WTC11 (cell line): ENCODE measurements around the gene ENO3. TPM values are rescaled to one million over a fixed set of nuclear protein-coding genes. Genes with fewer than 3 reads are reported as not detected.

ENCODE experiments used
- ATAC-seq: fragments of 200-7000 bp; cut with Tn5 transposase; 2 replicates; pipeline ENCODE4 v1.10.0; 2021; ENCODE audit warnings: mild to moderate bottlenecking, moderate library complexity
- CTCF ChIA-PET: fragments of 300-600 bp; sonication (Branson Sonifier 250); formaldehyde crosslinking; loops from one replicate; lab custom pipeline; 2021; ENCODE audit warnings: antibody characterized with exemption; lab: Charles Lee
- POLR2A ChIA-PET: fragments of 350-600 bp; sonication (Branson Sonifier 250); formaldehyde crosslinking; loops from one replicate; lab custom pipeline; 2021; ENCODE audit warnings: antibody characterized with exemption; lab: Charles Lee
- DNase-seq: peaks from one replicate; pipeline ENCODE4 v3.0.0; 2021; ENCODE audit warnings: low spot score
- H3K27ac Mint-ChIP-seq: 2 replicates; pipeline ENCODE4 v1.8.0; 2021; ENCODE audit warnings: mixed read lengths
- H3K27me3 Mint-ChIP-seq: 2 replicates; pipeline ENCODE4 v1.8.0; 2021; ENCODE audit warnings: low read depth, mild to moderate bottlenecking, moderate library complexity, mixed read lengths
- H3K36me3 Mint-ChIP-seq: 2 replicates; pipeline ENCODE4 v1.8.0; 2021; ENCODE audit warnings: mixed read lengths
- H3K4me1 Mint-ChIP-seq: 2 replicates; pipeline ENCODE4 v1.8.0; 2022; ENCODE audit warnings: mixed read lengths
- H3K4me3 Mint-ChIP-seq: 2 replicates; pipeline ENCODE4 v1.8.0; 2021; ENCODE audit warnings: mild to moderate bottlenecking, moderate library complexity, mixed read lengths
- H3K9me3 Mint-ChIP-seq: 2 replicates; pipeline ENCODE4 v1.8.0; 2021; ENCODE audit warnings: mixed read lengths
- CREB1 ChIP-seq: sonication (generic); formaldehyde crosslinking; IDR thresholded peaks from 2 replicates; pipeline ENCODE4 v1.8.0; 2023; ENCODE audit warnings: mild to moderate bottlenecking, missing genetic modification reagents
- ESRRA ChIP-seq: sonication (generic); formaldehyde crosslinking; IDR thresholded peaks from 2 replicates; pipeline ENCODE4 v1.8.1; 2022; ENCODE audit warnings: mild to moderate bottlenecking, missing genetic modification reagents, borderline replicate concordance
- ETV6 ChIP-seq: sonication (generic); formaldehyde crosslinking; IDR thresholded peaks from 2 replicates; pipeline ENCODE4 v1.8.1; 2022; ENCODE audit warnings: mild to moderate bottlenecking, missing genetic modification reagents
- FOXK1 ChIP-seq: sonication (generic); formaldehyde crosslinking; IDR thresholded peaks from 2 replicates; pipeline ENCODE4 v1.8.0; 2022; ENCODE audit warnings: mild to moderate bottlenecking, moderate library complexity, missing genetic modification reagents
- JAZF1 ChIP-seq: fragments of 250-450 bp; sonication (Bioruptor Pico); IDR thresholded peaks from 2 replicates; pipeline ENCODE4 v1.9.0; 2021; ENCODE audit warnings: moderate library complexity, mild to moderate bottlenecking, inconsistent platforms
- JUN ChIP-seq: sonication (generic); formaldehyde crosslinking; IDR thresholded peaks from 2 replicates; pipeline ENCODE4 v1.8.0; 2023; ENCODE audit warnings: mild to moderate bottlenecking, missing genetic modification reagents
- SMAD4 ChIP-seq: sonication (generic); formaldehyde crosslinking; IDR thresholded peaks from 2 replicates; pipeline ENCODE4 v1.8.0; 2022; ENCODE audit warnings: mild to moderate bottlenecking, missing genetic modification reagents
- ZNF671 ChIP-seq: fragments of 250-450 bp; sonication (Bioruptor Pico); IDR thresholded peaks from 2 replicates; pipeline ENCODE4 v1.8.0; 2021; ENCODE audit warnings: mild to moderate bottlenecking
- total RNA-seq: library from RNA; stranded (reverse); gene quantifications from 3 replicates; pipeline ENCODE4 v1.2.3, GENCODE V29; 2021
- TF ChIP-seq, protein P1 (sequence below): fragments of 200-600 bp; IDR thresholded peaks from 2 replicates; pipeline ENCODE4 v1.8.0; 2022; ENCODE audit warnings: antibody characterized with exemption
- TF ChIP-seq, protein P2 (sequence below): sonication (generic); formaldehyde crosslinking; IDR thresholded peaks from 2 replicates; pipeline ENCODE4 v1.8.0; 2022; ENCODE audit warnings: mild to moderate bottlenecking, missing genetic modification reagents
- TF ChIP-seq, protein P3 (sequence below): fragments of 250-450 bp; sonication (Bioruptor Pico); IDR thresholded peaks from 2 replicates; pipeline ENCODE4 v1.9.0; 2021; ENCODE audit warnings: mild to moderate bottlenecking
- TF ChIP-seq, protein P4 (sequence below): sonication (generic); formaldehyde crosslinking; IDR thresholded peaks from 2 replicates; pipeline ENCODE4 v1.8.1; 2023; ENCODE audit warnings: mild to moderate bottlenecking, missing genetic modification reagents
- TF ChIP-seq, protein P5 (sequence below): sonication (generic); formaldehyde crosslinking; IDR thresholded peaks from 2 replicates; pipeline ENCODE4 v1.8.1; 2023; ENCODE audit warnings: mild to moderate bottlenecking, moderate library complexity, missing genetic modification reagents
- TF ChIP-seq, protein P6 (sequence below): fragments of 250-450 bp; sonication (Bioruptor Pico); IDR thresholded peaks from 2 replicates; pipeline ENCODE4 v1.9.0; 2021; ENCODE audit warnings: moderate library complexity, mild to moderate bottlenecking, inconsistent platforms, borderline replicate concordance
- TF ChIP-seq, protein P7 (sequence below): sonication (generic); formaldehyde crosslinking; IDR thresholded peaks from 2 replicates; pipeline ENCODE4 v1.8.0; 2023; ENCODE audit warnings: missing genetic modification reagents
- TF ChIP-seq, protein P8 (sequence below): fragments of 250-450 bp; sonication (Bioruptor Pico); IDR thresholded peaks from 2 replicates; pipeline ENCODE4 v2.1.2; 2022; ENCODE audit warnings: mild to moderate bottlenecking, moderate library complexity
- TF ChIP-seq, protein P9 (sequence below): fragments of 250-450 bp; sonication (Bioruptor Pico); conservative IDR thresholded peaks from 2 replicates; pipeline ENCODE4 v1.9.0; 2021; ENCODE audit warnings: mild to moderate bottlenecking

Gene ENO3
- total RNA-seq, 1 experiment from 2014 or later = 30.9 TPM

DNA sequence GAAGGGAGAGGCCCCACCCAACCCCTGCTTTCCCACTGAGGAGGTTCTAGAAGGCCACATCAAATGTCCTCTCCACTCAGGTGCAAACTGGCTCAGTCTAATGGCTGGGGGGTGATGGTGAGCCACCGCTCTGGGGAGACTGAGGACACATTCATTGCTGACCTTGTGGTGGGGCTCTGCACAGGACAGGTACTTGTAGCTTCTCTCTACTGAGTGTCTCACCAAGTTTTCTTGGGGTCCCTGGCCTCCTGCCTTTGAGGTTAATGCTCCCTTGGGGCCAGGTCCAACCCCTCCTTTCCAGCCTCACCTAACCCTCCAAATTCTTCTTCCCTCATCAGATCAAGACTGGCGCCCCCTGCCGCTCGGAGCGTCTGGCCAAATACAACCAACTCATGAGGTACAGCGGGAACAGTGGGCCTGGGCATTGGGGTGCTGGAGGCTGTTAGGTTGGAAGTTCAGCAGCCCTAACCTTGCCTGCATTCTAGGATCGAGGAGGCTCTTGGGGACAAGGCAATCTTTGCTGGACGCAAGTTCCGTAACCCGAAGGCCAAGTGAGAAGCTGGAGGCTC lies 5.7 kb downstream of the ENO3 start:
- peak; percentile 64 for ATAC-seq
- H3K27me3 Mint-ChIP-seq = no peaks in the 10 kb centered on the region
- H3K27ac Mint-ChIP-seq = no peak overlapping the region
- TF ChIP-seq, protein P1, sequence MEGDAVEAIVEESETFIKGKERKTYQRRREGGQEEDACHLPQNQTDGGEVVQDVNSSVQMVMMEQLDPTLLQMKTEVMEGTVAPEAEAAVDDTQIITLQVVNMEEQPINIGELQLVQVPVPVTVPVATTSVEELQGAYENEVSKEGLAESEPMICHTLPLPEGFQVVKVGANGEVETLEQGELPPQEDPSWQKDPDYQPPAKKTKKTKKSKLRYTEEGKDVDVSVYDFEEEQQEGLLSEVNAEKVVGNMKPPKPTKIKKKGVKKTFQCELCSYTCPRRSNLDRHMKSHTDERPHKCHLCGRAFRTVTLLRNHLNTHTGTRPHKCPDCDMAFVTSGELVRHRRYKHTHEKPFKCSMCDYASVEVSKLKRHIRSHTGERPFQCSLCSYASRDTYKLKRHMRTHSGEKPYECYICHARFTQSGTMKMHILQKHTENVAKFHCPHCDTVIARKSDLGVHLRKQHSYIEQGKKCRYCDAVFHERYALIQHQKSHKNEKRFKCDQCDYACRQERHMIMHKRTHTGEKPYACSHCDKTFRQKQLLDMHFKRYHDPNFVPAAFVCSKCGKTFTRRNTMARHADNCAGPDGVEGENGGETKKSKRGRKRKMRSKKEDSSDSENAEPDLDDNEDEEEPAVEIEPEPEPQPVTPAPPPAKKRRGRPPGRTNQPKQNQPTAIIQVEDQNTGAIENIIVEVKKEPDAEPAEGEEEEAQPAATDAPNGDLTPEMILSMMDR = peak; percentile 53
- TF ChIP-seq, protein P2, sequence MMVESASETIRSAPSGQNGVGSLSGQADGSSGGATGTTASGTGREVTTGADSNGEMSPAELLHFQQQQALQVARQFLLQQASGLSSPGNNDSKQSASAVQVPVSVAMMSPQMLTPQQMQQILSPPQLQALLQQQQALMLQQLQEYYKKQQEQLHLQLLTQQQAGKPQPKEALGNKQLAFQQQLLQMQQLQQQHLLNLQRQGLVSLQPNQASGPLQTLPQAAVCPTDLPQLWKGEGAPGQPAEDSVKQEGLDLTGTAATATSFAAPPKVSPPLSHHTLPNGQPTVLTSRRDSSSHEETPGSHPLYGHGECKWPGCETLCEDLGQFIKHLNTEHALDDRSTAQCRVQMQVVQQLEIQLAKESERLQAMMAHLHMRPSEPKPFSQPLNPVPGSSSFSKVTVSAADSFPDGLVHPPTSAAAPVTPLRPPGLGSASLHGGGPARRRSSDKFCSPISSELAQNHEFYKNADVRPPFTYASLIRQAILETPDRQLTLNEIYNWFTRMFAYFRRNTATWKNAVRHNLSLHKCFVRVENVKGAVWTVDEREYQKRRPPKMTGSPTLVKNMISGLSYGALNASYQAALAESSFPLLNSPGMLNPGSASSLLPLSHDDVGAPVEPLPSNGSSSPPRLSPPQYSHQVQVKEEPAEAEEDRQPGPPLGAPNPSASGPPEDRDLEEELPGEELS (CRISPR knock-in tag) = no peak
- no peak for TF ChIP-seq ESRRA
- TF ChIP-seq, all 79 proteins: peak for 1
- Mint-ChIP-seq H3K4me3 (no peak overlapping the region), H3K9me3 (no peaks in the 10 kb centered on the region), H3K4me1 (peaks cover 35% of the 10 kb centered on the region), H3K36me3 (peaks cover 7% of the 10 kb centered on the region; the same call in 1 of the 2 replicates)
- CTCF ChIA-PET = interaction anchor here (0.7 to 2.7 kb wide), 9 partner anchors 10 to 103 kb away, joined by 3 to 13 read pairs (median 7); partner anchors contain the start of genes RNF167, SLC25A11 and SPAG7
- DNase-seq = peak; percentile 83
- POLR2A ChIA-PET = interaction anchor here (2.1 kb wide), 1 partner anchor 11 kb away, joined by 12 read pairs; the partner anchor contains the start of gene SPAG7

DNA sequence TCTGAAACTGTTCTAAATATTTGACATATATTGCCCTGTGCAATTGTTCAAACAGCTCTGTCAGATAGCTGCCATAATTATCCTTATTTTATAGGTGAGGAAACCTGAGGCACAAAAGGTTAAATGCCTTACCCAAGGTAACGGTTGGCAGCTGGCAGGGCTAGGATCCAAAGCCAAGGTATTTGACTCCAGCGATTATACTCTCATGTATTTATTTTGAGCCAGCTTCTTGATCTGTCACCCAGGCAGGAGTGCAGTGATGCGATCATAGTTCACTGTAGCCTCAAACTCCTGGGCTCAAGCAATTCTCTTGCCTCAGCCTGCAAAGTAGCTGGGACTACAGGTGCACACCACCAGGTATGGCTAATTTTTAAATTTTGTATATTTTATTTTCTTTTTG lies 7.2 kb downstream of the ENO3 start:
- ChIA-PET POLR2A (interaction anchor here (1.6 to 2.1 kb wide), 2 partner anchors 9 to 13 kb away, joined by 4 to 12 read pairs; partner anchors contain the start of gene SPAG7), CTCF (interaction anchor here (1.3 to 1.9 kb wide), 3 partner anchors 9 to 49 kb away, joined by 4 to 8 read pairs (median 7); partner anchors contain the start of genes RNF167 and SLC25A11)
- H3K36me3 Mint-ChIP-seq = peaks cover 7% of the 10 kb centered on the region; the same call in 1 of the 2 replicates
- ATAC-seq (no peak), DNase-seq (no peak)
- no peaks in the 10 kb centered on the region for H3K27me3 Mint-ChIP-seq
- H3K9me3 Mint-ChIP-seq = no peaks in the 10 kb centered on the region
- peaks cover 28% of the 10 kb centered on the region for H3K4me1 Mint-ChIP-seq
- H3K4me3 Mint-ChIP-seq = no peak overlapping the region
- no peak overlapping the region for H3K27ac Mint-ChIP-seq
- TF ChIP-seq, protein P3, sequence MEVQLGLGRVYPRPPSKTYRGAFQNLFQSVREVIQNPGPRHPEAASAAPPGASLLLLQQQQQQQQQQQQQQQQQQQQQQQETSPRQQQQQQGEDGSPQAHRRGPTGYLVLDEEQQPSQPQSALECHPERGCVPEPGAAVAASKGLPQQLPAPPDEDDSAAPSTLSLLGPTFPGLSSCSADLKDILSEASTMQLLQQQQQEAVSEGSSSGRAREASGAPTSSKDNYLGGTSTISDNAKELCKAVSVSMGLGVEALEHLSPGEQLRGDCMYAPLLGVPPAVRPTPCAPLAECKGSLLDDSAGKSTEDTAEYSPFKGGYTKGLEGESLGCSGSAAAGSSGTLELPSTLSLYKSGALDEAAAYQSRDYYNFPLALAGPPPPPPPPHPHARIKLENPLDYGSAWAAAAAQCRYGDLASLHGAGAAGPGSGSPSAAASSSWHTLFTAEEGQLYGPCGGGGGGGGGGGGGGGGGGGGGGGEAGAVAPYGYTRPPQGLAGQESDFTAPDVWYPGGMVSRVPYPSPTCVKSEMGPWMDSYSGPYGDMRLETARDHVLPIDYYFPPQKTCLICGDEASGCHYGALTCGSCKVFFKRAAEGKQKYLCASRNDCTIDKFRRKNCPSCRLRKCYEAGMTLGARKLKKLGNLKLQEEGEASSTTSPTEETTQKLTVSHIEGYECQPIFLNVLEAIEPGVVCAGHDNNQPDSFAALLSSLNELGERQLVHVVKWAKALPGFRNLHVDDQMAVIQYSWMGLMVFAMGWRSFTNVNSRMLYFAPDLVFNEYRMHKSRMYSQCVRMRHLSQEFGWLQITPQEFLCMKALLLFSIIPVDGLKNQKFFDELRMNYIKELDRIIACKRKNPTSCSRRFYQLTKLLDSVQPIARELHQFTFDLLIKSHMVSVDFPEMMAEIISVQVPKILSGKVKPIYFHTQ (CRISPR knock-in tag) = no peak
- TF ChIP-seq, protein P4, sequence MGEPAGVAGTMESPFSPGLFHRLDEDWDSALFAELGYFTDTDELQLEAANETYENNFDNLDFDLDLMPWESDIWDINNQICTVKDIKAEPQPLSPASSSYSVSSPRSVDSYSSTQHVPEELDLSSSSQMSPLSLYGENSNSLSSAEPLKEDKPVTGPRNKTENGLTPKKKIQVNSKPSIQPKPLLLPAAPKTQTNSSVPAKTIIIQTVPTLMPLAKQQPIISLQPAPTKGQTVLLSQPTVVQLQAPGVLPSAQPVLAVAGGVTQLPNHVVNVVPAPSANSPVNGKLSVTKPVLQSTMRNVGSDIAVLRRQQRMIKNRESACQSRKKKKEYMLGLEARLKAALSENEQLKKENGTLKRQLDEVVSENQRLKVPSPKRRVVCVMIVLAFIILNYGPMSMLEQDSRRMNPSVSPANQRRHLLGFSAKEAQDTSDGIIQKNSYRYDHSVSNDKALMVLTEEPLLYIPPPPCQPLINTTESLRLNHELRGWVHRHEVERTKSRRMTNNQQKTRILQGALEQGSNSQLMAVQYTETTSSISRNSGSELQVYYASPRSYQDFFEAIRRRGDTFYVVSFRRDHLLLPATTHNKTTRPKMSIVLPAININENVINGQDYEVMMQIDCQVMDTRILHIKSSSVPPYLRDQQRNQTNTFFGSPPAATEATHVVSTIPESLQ (CRISPR knock-in tag) = no peak
- no peak for TF ChIP-seq CREB1 (CRISPR knock-in tag)
- TF ChIP-seq, protein P5, sequence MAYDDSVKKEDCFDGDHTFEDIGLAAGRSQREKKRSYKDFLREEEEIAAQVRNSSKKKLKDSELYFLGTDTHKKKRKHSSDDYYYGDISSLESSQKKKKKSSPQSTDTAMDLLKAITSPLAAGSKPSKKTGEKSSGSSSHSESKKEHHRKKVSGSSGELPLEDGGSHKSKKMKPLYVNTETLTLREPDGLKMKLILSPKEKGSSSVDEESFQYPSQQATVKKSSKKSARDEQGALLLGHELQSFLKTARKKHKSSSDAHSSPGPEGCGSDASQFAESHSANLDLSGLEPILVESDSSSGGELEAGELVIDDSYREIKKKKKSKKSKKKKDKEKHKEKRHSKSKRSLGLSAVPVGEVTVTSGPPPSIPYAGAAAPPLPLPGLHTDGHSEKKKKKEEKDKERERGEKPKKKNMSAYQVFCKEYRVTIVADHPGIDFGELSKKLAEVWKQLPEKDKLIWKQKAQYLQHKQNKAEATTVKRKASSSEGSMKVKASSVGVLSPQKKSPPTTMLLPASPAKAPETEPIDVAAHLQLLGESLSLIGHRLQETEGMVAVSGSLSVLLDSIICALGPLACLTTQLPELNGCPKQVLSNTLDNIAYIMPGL (CRISPR knock-in tag) = no peak
- TF ChIP-seq, protein P6, sequence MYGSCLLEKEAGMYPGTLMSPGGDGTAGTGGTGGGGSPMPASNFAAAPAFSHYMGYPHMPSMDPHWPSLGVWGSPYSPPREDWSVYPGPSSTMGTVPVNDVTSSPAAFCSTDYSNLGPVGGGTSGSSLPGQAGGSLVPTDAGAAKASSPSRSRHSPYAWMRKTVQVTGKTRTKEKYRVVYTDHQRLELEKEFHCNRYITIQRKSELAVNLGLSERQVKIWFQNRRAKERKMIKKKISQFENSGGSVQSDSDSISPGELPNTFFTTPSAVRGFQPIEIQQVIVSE (CRISPR knock-in tag) = no peak
- TF ChIP-seq ZNF671 = no peak
- TF ChIP-seq, protein P7, sequence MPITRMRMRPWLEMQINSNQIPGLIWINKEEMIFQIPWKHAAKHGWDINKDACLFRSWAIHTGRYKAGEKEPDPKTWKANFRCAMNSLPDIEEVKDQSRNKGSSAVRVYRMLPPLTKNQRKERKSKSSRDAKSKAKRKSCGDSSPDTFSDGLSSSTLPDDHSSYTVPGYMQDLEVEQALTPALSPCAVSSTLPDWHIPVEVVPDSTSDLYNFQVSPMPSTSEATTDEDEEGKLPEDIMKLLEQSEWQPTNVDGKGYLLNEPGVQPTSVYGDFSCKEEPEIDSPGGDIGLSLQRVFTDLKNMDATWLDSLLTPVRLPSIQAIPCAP (CRISPR knock-in tag) = no peak
- TF ChIP-seq JAZF1 (CRISPR knock-in tag) = no peak
- no peak for TF ChIP-seq JUN (CRISPR knock-in tag)
- TF ChIP-seq, protein P8, sequence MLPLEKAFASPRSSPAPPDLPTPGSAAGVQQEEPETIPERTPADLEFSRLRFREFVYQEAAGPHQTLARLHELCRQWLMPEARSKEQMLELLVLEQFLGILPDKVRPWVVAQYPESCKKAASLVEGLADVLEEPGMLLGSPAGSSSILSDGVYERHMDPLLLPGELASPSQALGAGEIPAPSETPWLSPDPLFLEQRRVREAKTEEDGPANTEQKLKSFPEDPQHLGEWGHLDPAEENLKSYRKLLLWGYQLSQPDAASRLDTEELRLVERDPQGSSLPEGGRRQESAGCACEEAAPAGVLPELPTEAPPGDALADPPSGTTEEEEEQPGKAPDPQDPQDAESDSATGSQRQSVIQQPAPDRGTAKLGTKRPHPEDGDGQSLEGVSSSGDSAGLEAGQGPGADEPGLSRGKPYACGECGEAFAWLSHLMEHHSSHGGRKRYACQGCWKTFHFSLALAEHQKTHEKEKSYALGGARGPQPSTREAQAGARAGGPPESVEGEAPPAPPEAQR (CRISPR knock-in tag) = no peak
- TF ChIP-seq ETV6 (CRISPR knock-in tag) = no peak
- no peak for TF ChIP-seq FOXK1 (CRISPR knock-in tag)
- TF ChIP-seq SMAD4 (CRISPR knock-in tag) = no peak
- TF ChIP-seq, protein P9, sequence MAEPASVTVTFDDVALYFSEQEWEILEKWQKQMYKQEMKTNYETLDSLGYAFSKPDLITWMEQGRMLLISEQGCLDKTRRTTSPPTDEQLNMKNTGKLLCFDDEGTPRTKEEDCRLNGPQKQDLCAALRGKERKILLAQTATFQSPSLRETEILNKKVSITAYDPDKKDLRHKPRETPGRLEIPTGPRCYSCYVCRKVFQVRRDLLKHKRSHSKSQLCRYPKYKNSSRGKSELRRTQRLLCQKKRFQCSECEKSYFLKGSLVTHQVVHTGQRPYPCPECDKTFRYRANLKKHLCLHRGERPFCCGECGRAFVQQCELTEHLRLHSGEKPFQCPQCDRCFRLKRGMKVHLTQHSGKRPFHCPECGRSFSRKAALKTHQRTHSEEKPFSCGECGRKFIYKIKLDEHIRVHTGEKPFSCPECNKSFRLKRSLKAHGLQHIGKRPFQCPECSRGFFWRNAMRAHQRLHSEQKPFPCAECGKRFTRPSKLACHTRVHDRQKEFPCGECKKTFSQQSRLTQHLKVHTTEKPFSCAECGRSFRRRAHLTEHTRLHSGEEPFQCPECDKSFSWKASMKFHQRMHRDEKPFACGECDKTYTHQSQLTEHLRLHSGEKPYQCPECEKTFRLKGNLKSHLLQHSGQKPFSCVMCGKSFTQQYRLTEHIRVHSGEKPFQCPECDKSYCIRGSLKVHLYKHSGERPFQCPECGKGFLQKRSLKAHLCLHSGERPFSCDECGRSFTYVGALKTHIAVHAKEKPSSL (CRISPR knock-in tag) = no peak
